HG02759 (cell line): ENCODE measurements around the gene PIP5K1B.

Experiments used
- ATAC-seq: cut with Tn5 transposase; IDR thresholded peaks from one replicate; pipeline ENCODE4 v1.9.1; 2021; ENCODE audit warnings: mild to moderate bottlenecking, moderate library complexity; ENCODE audit not compliant: unreplicated experiment

The PIP5K1B gene

DNA sequence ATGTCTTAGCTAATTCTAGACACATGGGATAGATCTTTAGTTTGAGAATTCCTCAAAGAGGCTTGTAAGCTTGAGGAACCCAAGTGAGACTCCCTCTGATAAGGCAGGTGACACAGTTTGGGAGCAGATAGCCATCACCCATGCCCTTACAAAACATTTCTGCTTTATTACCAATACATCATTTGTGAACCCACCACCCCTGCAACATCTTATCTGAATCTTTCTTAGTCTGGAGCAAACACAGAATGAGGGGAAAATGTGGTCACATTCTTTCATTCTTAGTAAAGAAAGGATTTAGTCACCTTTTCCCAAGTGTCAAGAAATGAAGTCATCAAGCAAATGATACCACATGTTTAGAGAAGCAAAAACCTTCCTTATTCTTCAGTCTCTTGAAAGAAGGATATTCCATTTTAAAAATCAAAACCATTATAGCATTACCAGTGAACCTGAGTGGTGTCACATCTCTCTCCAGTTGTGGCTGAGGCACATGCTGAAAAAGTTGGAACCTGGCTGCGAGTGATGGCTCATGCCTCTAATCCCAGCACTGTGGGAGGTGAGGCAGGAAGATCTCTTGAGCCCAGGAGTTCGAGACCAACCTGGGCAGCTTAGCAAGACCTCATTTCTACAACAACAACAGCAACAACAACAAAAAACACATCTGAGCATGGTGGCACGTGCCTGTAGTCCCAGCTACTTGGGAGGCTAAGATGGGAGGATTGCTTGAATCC, 243.0 kb downstream of the PIP5K1B start:
- ATAC-seq, result no peak

DNA sequence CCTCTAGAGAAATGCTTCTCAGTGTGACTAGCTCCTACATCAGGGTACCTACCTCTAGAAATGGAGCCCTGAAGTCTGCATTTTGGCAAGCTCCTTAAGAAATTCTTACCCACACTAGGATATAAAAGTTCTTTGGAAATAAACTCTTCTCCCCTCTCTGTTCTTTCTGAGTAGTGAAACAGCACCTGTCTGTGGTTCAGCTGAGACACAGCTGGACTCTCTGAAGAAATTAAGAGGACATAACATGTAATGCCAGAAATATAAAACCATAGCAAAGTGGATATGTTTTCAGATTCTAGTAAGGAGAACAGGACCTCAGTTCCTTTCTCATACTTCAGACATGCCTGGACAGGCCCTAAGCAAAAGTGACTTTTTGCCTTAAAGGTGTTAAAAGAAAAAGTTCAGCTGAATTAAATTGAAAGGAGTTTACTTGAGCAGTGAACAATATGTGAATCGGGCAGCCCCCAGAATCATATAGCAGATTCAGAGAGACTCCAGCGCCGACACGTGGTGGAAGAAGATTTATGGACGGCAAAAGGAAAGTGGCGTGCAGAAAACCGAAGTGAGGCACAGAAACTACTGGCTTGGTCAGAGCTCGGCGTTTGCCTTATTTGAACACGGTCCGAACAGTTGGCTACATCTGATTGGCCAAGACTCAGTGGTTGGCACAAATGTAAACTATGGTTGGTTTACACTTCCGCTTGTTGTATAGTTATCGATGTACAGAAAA, 244.4 kb downstream of the PIP5K1B start:
- ATAC-seq, result no peak

DNA sequence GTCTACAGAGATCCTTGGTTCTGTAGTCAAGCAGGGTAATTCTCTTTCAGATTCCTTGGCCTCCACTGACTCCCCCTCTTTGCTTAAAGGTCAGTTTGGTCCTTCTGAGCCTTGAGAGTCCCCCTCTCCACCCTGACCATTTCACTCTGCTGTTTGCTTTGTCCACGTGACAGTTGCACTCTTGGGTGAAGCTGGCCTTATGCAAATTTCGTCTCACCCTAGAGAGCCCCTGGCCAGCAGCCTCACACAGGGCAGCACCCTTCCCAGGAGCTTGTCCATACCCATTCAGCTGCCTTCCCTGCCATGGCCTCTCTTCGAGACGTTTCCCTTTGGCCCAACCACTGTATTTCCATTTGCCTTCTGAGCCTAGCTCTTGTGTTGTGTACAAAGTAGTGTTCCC, 245.1 kb downstream of the PIP5K1B start:
- no peak for ATAC-seq

DNA sequence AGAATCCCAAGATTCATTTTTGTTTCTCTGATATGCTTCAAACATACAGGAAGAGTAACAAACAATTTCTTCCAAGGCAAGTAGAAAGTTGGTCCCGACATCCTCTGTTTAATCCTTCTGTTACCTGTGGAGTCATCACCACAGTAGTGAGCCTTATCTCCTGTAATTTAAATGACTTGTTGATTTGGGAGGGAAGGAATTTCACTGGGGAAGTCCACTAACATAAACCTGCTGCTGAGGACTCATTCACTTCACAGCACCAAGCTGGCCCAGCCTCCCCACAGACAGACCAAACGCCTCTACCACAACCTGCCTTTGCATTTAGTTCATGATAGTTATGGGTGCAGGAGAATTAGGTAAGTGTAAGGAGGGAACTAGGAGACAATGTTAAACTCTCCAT, 245.6 kb downstream of the PIP5K1B start:
- ATAC-seq, result no peak

DNA sequence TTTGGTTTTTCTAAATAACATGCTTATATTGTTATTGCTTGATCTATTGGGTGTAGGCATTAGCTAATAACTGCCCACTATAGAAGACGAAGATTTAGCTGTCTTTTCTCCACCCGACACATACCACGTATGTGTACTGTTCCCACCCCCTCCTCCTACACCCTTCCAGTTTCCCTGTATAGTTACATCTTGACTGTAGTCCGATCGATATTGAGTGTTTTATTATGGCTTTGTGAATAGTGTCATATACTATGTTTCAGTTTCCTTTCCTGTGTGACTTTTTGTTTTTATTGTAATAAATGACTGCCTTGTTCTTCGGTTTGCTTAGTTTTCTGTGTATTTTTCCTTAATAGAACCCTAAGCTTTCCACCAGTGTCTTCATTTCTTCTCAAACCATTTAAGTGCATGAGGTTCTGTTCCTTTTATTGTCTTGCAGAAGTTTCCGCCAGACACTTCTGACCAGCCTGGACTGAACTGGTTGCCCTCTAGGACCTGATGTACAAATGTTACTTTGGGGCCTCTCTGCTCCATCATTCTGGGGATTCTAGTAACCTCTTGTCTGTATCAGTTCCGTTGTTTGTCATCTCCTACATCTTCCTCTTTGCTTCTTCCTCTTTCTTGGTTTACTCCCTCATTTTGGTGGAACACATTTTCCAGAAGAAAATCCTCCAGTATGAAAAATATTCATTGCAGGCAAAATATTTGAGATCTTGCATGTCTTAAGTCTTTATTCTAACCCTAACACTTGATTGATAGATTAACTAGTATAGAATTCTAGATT, 247.0 kb downstream of the PIP5K1B start:
- ATAC-seq, result peak; percentile 73

DNA sequence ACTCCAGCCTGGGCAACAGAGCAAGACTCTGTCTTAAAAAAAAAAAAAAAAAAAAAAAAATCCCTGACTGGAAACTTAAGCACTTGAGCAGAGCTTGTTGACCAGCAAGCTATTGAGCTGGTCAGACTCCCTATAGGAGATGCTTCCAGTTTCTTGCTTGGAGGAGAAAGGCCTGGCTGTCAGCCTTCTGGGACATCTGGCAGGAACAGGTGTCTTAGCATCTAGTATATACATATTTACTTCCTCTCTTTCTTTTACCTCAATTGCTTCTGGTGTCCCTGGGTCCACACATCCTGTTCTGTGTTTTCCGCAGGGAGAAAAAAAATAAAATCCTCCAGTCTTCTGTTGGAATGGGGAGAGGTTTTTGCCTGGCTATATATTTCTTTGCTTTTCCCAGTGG, 248.7 kb downstream of the PIP5K1B start:
- no peak for ATAC-seq

DNA sequence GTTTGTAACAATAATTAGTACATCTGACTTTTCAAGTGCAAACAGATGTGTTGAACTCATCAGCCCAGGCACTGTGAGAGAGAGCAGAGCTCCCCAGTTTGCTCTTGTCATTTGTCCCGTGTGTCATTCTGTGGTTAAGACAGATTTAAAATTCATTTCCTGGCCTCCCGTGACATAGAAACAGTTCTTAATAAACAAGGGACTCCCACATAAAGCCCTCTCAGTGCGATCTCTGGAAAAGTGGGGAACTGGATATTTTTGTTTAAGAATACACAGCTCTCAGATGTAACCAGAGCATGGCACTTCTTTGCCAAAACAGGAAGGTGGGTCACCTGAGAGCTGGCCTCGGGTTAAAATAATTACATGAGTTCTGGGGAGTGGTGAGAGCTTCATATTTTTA, 250.3 kb downstream of the PIP5K1B start:
- ATAC-seq, result no peak

DNA sequence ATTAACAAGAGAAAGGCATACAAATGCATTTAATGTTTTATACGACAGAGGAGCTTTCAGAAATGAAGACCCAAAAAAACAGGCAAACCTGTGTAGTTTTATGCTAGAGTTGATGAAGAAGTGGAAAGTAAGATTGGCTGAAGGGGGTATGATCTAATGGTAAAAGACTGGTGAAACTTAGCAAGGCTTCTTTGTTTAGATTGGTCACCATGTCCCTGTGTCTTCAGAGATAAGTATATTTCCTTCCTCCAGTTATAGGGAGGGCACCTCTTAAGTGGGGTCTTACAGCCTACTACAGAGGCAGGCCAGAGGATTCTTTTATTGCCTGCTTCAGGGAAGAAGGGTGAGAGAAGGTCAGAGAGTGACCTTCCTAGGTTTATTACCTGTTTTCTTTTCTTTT, 252.4 kb downstream of the PIP5K1B start:
- ATAC-seq, result no peak

DNA sequence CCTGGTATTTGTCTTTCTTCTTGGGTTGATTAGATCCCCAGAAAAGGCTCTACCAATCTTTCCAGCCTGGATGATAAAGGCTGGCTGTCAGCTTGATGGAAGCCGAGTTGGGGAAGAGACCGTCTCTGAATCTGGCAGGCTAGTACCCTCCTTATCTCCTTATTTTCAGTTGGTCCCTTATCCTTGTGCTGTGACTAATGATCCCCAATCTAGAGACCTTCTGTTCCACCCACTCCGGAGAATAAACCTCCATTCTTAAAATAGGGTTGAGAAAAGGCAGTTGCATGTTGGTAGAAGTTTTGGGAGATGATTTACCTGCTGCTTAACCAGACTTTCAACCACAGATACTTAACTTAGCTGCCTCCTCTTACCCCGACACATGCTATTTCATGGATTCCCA, 256.5 kb downstream of the PIP5K1B start:
- peak; percentile 47 for ATAC-seq

DNA sequence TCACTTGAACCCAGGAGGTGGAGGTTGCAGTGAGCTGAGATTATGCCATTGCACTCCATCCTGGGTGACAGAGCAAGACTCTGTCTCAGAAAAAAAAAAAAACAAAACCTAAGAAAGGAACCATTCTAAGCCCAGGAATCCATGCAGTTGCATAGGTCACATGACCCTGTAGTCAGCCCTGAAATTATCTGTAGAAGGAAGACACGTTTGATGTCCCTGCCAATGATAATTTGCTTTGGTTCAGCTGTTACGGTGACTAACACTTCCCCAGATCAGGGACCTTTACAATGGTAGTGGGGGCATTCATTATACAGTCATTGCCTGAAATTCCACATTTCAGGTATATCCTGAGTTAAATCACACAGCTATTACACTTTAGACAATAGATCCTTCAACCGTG, 258.4 kb downstream of the PIP5K1B start:
- no peak for ATAC-seq

DNA sequence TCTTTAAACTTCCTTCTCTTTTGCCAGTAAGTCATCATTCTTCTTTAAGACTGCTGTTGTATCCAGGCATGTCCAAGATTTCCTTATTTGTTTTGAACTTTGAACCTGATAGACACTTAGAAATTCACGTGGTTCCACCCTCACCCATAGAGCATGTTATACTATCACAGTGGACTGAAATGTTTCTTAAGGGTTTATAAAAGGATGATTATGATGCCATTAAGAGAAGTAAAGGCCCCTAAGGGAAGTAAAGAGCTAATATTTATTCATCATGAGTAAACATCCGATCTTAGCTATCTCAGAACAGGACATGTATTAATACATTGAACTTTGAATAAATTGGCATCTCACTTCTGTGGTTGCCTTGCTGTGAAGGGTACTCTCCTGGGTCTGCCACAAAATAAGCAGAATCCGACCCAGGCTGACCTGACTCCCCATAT, 259.1 kb downstream of the PIP5K1B start:
- no peak for ATAC-seq

DNA sequence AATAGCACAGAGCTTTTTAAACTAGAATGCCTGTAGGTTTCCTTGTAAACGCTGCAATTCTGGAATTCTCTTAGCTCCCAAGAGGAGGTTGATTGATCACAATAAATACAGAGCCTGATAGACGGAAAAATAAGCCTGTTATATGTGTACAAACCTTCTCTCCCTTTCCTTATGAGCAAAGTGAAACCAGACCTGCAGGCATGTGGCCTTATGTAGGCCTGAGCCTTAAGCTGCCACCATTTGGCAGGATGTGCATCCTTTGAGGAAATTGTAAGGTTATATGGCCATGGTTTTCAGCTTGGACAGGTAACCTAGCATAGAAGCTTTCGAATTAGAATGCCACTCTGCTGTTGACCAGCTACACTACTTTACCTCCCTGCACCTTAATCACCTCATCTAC, 259.7 kb downstream of the PIP5K1B start:
- ATAC-seq, result no peak

DNA sequence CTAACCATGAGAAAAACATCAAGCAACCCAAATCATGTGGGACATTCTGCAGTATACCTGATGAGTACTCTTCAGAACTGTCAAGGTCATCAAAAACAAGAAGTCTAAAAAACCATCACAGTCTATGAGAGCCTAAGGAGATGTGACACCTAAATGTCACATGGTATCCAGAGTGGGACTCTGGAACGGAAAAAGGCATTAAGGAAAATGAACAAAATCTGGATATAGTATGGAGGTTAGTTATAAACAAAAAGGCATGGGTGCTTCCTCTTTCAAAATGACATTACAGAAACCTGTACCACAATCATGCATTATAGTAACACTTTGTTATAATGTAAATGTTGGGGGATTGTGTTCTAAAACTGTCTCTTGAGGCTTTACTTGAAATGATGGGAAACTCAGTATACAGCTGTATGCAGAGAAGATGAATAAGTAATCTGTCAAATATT, 261.5 kb downstream of the PIP5K1B start:
- peak; percentile 87 for ATAC-seq

DNA sequence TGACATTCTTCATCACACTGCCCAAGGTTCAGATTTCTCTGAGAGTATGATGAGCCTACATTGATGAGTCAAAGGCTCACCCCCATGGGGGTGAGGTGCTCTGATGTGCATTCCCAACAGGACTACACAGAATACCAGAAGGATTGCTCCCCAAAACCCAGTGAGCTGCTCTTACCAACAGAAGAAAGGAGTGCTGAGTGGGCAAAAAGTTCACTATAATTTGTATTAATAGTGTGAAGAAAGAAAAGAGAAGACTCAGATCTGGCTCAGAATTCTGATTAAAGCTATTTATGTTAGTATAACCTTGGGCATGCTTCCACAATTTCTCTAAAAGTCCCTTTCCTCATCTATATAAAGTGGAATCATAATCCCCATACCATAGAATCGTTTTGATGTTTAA, 262.8 kb downstream of the PIP5K1B start:
- no peak for ATAC-seq

DNA sequence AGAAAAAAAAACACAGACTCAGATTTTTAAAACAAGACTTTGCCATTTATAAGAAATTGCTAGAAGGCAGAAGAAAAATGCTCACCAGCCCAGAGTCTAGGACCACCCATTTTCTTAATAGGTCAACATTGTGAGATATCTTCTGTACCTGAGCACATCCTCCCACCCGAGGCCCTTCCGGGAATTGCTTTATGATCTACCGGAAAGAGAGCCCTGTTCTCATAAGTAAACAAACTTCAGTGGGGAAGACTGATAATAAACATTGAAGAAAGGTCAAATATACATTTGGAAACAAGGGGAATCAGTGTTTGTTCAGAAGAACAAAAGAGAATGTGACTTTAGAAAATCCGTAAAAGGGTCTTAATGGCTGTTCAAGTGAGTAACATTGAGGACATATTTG, 264.5 kb downstream of the PIP5K1B start:
- ATAC-seq, result no peak

DNA sequence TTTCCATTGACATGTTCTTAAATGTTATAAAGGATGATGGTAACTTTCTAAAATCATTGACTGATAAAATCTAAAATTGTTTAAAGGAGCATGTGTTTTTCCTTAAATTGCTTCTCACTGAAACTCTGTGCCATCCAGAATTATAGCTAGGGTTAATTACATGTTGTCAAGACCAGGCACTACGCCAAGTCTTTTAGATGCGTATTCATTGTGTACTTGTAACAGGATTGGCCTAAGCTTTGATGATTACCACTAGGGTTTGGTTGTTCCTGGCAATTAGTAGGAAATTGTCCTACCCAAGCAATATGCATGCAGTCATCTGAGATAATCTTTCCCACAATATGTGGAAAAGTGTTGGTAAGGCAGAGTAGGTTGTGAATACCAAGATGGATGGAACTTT, 265.1 kb downstream of the PIP5K1B start:
- no peak for ATAC-seq

DNA sequence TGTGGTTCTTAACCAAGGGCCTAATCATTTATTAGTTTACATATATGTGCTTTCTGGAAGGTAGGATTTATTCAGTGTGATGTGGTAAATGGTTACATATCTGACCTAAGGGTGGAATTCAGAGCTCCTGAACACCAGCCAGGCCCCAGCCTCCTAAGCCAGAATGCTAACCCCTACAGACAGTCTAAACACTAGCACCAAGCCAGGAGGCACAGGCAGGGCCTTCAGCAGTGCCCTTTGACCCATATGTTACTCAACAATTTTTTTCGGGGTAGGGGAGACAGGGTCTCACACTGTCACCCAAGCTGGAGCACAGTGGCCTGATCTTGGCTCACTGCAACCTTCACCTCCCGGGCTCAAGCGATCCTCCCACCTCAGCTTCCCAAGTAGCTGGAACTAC, 268.6 kb downstream of the PIP5K1B start:
- no peak for ATAC-seq

DNA sequence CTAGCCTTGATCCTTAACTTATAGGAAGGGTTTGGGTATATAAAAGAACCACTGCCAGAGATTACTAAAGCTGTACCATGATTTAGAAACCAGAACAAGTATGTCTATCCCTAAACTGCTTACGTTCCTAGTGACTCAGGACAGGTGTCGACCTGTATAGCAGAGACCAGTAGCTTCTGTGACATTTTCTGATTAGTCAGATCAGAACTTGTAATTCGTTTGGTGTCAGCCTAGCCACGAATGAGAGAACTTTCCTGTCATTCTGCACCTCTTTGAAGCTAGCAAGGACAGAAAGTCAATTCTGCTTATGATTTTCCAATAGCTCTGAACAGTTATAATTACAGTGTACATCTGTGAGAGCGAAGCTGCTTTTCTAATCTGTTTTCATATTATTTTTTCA, 269.4 kb downstream of the PIP5K1B start:
- ATAC-seq, result peak; percentile 92

DNA sequence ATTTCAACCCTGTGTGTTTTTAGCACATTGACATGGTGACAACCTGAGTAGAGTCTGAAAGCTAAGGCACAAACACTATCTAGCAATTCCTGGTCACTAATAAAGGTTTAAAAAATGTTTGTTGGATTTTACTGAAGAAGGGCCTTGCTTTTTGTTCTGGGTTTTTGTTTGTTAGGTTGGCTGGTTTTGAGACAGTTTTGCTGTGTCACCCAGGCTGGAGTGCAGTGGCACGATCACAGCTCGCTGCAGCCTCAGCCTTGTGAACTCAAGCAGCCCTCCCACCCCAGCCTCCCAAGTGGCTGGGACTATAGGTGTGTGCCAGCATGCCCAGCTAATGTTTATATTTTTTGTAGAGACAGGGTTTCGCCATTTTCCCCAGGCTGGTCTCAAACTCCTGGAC, 269.9 kb downstream of the PIP5K1B start:
- ATAC-seq, result no peak

DNA sequence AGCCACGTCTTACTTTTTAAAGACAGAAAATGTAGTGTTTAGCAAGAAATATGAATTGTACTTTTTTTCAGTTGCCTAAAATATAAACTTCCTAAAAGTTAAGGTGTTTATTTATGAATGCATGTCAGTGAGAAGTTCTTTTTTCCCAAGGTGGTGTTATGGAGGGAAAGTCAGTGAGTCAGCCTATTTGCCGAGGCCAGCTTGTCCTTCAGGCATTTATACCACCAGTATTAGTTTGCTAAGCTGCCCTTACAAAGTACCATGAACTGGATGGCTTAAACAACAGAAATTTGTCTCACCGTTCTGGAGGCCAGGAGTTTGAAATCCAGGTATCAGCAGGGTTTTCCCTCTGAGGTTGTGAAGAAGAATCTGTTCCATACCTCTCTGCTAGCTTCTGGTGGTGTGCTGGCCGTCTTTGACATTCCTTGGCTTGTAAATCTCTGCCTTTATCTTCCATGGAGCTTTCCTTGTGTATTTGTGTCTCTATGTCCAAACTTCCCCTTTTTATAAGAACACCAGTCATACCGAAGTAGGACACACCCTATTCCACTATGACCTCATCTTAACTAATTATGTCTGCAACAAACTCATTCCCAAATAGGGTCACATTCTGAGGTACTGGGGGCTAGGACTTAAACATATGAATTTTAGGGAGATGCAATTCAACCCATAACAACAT, 270.5 kb downstream of the PIP5K1B start:
- no peak for ATAC-seq

DNA sequence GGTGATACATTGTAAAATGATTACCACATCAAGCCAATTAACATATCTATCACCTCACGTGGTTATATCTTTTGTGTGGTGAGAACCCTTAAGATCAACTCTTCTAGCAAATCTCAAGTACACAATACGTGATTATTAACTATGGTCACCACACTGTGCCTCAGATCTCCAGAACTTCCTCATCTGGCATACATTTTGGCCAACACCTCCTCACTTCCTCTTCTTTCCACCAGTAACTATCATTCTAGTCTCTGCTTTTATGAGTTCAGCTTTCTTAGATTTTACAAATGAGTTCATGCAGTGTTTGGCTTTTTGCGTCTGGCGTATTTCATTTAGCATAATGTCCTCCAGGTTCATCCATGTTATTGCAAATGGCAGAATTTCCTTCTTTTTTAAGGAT, 273.0 kb downstream of the PIP5K1B start:
- no peak for ATAC-seq
